HEK293 (cell line): ENCODE data around the gene CHD1L.

Experiments used
- CTCF ChIA-PET: fragments of 350-600 bp; formaldehyde crosslinking; extraction: SDS; loops from one replicate; lab custom pipeline; 2021; ENCODE audit warnings: antibody characterized with exemption; lab: Yijun Ruan, JAX
- POLR2A ChIA-PET: fragments of 300-600 bp; formaldehyde crosslinking; extraction: SDS; loops from one replicate; lab custom pipeline; 2020; ENCODE audit warnings: antibody characterized with exemption, inconsistent platforms; lab: Yijun Ruan, JAX
- H3K27ac ChIP-seq: fragments of 200-500 bp; sonication (Bioruptor generic); 2 replicates; pipeline ENCODE4 v1.5.1; 2014; ENCODE audit warnings: low read depth, low read length, control low read depth, inconsistent platforms; ENCODE audit errors: extremely low read depth
- H3K36me3 ChIP-seq, 2 experiments: fragments of 200-500 bp in 1 of 2; sonication (Bioruptor generic) in 1 of 2; 1 replicate in 1 of 2; 2 replicates in 1 of 2; pipeline ENCODE4 v1.5.1; 2014 to 2017; ENCODE audit warnings: inconsistent platforms in 2 of 2, low read length in 2 of 2; ENCODE audit not compliant: control insufficient read depth in 2 of 2, insufficient read depth in 1 of 2
- H3K4me1 ChIP-seq: fragments of 200-500 bp; sonication (Bioruptor generic); 2 replicates; pipeline ENCODE4 v1.5.1; 2014; ENCODE audit warnings: mild to moderate bottlenecking, low read length, inconsistent platforms; ENCODE audit not compliant: control insufficient read depth, insufficient read depth
- H3K4me3 ChIP-seq: 2 replicates; pipeline ENCODE4 v1.5.1; 2011; ENCODE audit warnings: low read depth, mild to moderate bottlenecking, control low read depth, low read length, moderate library complexity
- H3K9me3 ChIP-seq: fragments of 200-500 bp; sonication (Bioruptor generic); 2 replicates; pipeline ENCODE4 v1.5.1; 2014; ENCODE audit warnings: low read depth, low read length, inconsistent platforms; ENCODE audit not compliant: control insufficient read depth, insufficient read depth
- GFI1B ChIP-seq: fragments of 450-650 bp; formaldehyde crosslinking; IDR thresholded peaks from 2 replicates; pipeline ENCODE4 v1.5.1; 2016; ENCODE audit warnings: missing biosample characterization, missing genetic modification characterization
- IKZF3 ChIP-seq: fragments of 450-650 bp; IDR thresholded peaks from 2 replicates; pipeline ENCODE4 v1.5.0; 2018; ENCODE audit warnings: missing biosample characterization, mild to moderate bottlenecking, missing genetic modification characterization, moderate library complexity
- KLF10 ChIP-seq: fragments of 450-650 bp; IDR thresholded peaks from 2 replicates; pipeline ENCODE4 v1.5.1; 2018; ENCODE audit warnings: missing biosample characterization, mild to moderate bottlenecking, missing genetic modification characterization
- KLF7 ChIP-seq: fragments of 450-650 bp; formaldehyde crosslinking; IDR thresholded peaks from 2 replicates; pipeline ENCODE4 v1.5.1; 2016; ENCODE audit warnings: missing biosample characterization, missing genetic modification characterization, borderline replicate concordance
- KLF9 ChIP-seq: fragments of 450-650 bp; formaldehyde crosslinking; IDR thresholded peaks from 2 replicates; pipeline ENCODE4 v1.5.1; 2016; ENCODE audit warnings: missing biosample characterization, missing genetic modification characterization, low read depth
- SP7 ChIP-seq: fragments of 450-650 bp; formaldehyde crosslinking; IDR thresholded peaks from 2 replicates; pipeline ENCODE4 v1.5.1; 2016; ENCODE audit warnings: missing biosample characterization, missing genetic modification characterization
- TCF7L2 ChIP-seq: IDR thresholded peaks from 2 replicates; pipeline ENCODE4 v1.6.1; 2011; ENCODE audit warnings: low read depth, mild to moderate bottlenecking, inconsistent platforms, low read length, moderate library complexity, borderline replicate concordance
- ZNF155 ChIP-seq: fragments of 450-650 bp; formaldehyde crosslinking; IDR thresholded peaks from 2 replicates; pipeline ENCODE4 v1.5.1; 2016; ENCODE audit warnings: missing biosample characterization, missing genetic modification characterization
- ZNF157 ChIP-seq: fragments of 450-650 bp; formaldehyde crosslinking; IDR thresholded peaks from 2 replicates; pipeline ENCODE4 v1.5.1; 2016; ENCODE audit warnings: missing biosample characterization, missing genetic modification characterization
- ZNF2 ChIP-seq: fragments of 450-650 bp; formaldehyde crosslinking; IDR thresholded peaks from 2 replicates; pipeline ENCODE4 v1.5.1; 2016; ENCODE audit warnings: missing biosample characterization, missing genetic modification characterization
- ZNF202 ChIP-seq: fragments of 450-650 bp; formaldehyde crosslinking; IDR thresholded peaks from 2 replicates; pipeline ENCODE4 v1.5.1; 2016; ENCODE audit warnings: missing biosample characterization, missing genetic modification characterization, borderline replicate concordance
- ZNF214 ChIP-seq: fragments of 450-650 bp; formaldehyde crosslinking; IDR thresholded peaks from 2 replicates; pipeline ENCODE4 v1.5.1; 2017; ENCODE audit warnings: missing biosample characterization, mild to moderate bottlenecking, missing genetic modification characterization, borderline replicate concordance
- ZNF24 ChIP-seq: fragments of 450-650 bp; formaldehyde crosslinking; IDR thresholded peaks from 2 replicates; pipeline ENCODE4 v1.5.1; 2016; ENCODE audit warnings: missing biosample characterization, missing genetic modification characterization
- ZNF292 ChIP-seq: fragments of 450-650 bp; formaldehyde crosslinking; IDR thresholded peaks from 2 replicates; pipeline ENCODE4 v1.5.1; 2016; ENCODE audit warnings: low read depth, missing biosample characterization, missing genetic modification characterization, borderline replicate concordance
- ZNF335 ChIP-seq: fragments of 450-650 bp; formaldehyde crosslinking; conservative IDR thresholded peaks from 2 replicates; pipeline ENCODE4 v1.5.1; 2016; ENCODE audit warnings: missing biosample characterization, missing genetic modification characterization
- ZNF362 ChIP-seq: fragments of 450-650 bp; formaldehyde crosslinking; IDR thresholded peaks from 2 replicates; pipeline ENCODE4 v1.5.1; 2016; ENCODE audit warnings: missing biosample characterization, missing genetic modification characterization
- ZNF394 ChIP-seq: fragments of 450-650 bp; formaldehyde crosslinking; IDR thresholded peaks from 2 replicates; pipeline ENCODE4 v1.5.1; 2016; ENCODE audit warnings: missing biosample characterization, missing genetic modification characterization, mild to moderate bottlenecking, moderate library complexity, borderline replicate concordance
- ZNF513 ChIP-seq: fragments of 450-650 bp; IDR thresholded peaks from 2 replicates; pipeline ENCODE4 v1.5.1; 2018; ENCODE audit warnings: missing biosample characterization, missing genetic modification characterization
- ZNF610 ChIP-seq: fragments of 450-650 bp; formaldehyde crosslinking; IDR thresholded peaks from 2 replicates; pipeline ENCODE4 v1.5.1; 2016; ENCODE audit warnings: missing biosample characterization, missing genetic modification characterization, borderline replicate concordance
- ZNF624 ChIP-seq: fragments of 450-650 bp; formaldehyde crosslinking; IDR thresholded peaks from 2 replicates; pipeline ENCODE4 v1.5.1; 2017; ENCODE audit warnings: missing biosample characterization, missing genetic modification characterization
- ZNF654 ChIP-seq: fragments of 450-650 bp; formaldehyde crosslinking; IDR thresholded peaks from 2 replicates; pipeline ENCODE4 v1.5.1; 2016; ENCODE audit warnings: low read depth, missing biosample characterization, missing genetic modification characterization
- ZSCAN5A ChIP-seq: fragments of 450-650 bp; formaldehyde crosslinking; IDR thresholded peaks from 2 replicates; pipeline ENCODE4 v1.5.1; 2016; ENCODE audit warnings: missing biosample characterization, missing genetic modification characterization
- ZXDB ChIP-seq: fragments of 450-650 bp; formaldehyde crosslinking; IDR thresholded peaks from 2 replicates; pipeline ENCODE4 v1.5.1; 2016; ENCODE audit warnings: missing biosample characterization, missing genetic modification characterization
- TF ChIP-seq, protein P1 (sequence below): fragments of 450-650 bp; formaldehyde crosslinking; IDR thresholded peaks from 2 replicates; pipeline ENCODE4 v1.5.1; 2016; ENCODE audit warnings: missing biosample characterization, missing genetic modification characterization
- TF ChIP-seq, protein P2 (sequence below): fragments of 450-650 bp; formaldehyde crosslinking; IDR thresholded peaks from 2 replicates; pipeline ENCODE4 v1.5.1; 2016; ENCODE audit warnings: missing biosample characterization, missing genetic modification characterization

Gene CHD1L

GRCh38 chr1:147201276-147201675 lies 41.2 kb upstream of the CHD1L start (continued):
- TF ChIP-seq KLF9 (tag by site-specific recombination): no peak
- TF ChIP-seq KLF7 (tag by site-specific recombination): no peak
- TF ChIP-seq ZNF654 (tag by site-specific recombination): no peak
- TF ChIP-seq ZNF394: no peak
- TF ChIP-seq ZNF292 (tag by site-specific recombination): no peak
- TF ChIP-seq ZNF624 (tag by site-specific recombination): no peak
- no peak for TF ChIP-seq ZNF513 (tag by site-specific recombination)
- no peak for TF ChIP-seq ZNF2 (tag by site-specific recombination)
- TF ChIP-seq ZNF214 (tag by site-specific recombination): no peak
- TF ChIP-seq, protein P1, sequence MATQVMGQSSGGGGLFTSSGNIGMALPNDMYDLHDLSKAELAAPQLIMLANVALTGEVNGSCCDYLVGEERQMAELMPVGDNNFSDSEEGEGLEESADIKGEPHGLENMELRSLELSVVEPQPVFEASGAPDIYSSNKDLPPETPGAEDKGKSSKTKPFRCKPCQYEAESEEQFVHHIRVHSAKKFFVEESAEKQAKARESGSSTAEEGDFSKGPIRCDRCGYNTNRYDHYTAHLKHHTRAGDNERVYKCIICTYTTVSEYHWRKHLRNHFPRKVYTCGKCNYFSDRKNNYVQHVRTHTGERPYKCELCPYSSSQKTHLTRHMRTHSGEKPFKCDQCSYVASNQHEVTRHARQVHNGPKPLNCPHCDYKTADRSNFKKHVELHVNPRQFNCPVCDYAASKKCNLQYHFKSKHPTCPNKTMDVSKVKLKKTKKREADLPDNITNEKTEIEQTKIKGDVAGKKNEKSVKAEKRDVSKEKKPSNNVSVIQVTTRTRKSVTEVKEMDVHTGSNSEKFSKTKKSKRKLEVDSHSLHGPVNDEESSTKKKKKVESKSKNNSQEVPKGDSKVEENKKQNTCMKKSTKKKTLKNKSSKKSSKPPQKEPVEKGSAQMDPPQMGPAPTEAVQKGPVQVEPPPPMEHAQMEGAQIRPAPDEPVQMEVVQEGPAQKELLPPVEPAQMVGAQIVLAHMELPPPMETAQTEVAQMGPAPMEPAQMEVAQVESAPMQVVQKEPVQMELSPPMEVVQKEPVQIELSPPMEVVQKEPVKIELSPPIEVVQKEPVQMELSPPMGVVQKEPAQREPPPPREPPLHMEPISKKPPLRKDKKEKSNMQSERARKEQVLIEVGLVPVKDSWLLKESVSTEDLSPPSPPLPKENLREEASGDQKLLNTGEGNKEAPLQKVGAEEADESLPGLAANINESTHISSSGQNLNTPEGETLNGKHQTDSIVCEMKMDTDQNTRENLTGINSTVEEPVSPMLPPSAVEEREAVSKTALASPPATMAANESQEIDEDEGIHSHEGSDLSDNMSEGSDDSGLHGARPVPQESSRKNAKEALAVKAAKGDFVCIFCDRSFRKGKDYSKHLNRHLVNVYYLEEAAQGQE (tag by site-specific recombination): no peak

DNA sequence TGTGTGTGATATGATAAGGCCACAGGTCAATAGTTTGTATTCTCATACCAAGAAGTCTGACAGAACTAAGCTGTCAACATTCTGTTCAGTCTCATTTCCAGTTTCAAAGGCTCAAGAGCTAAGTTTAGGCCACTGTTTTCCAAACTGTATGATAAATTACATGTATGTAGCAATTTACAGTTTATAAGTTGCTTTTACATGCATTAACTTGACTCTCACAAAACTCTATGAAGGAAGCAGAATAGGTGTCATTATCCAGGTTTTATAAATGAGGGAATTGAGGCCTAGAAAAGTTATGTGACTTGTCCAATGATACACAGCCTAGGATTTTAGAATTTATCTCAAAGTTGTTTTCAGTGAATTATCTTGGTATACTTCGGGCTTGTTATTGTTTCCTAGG lies 40.7 kb upstream of the CHD1L start:
- H3K36me3 ChIP-seq: no peaks in the 10 kb centered on the region
- H3K27ac ChIP-seq: no peak overlapping the region
- no peaks in the 10 kb centered on the region for H3K4me1 ChIP-seq
- ChIA-PET CTCF (no interaction called here), POLR2A (no interaction called here)
- no peak overlapping the region for H3K4me3 ChIP-seq
- TF ChIP-seq GFI1B: no peak
- no peak for TF ChIP-seq ZNF155
- TF ChIP-seq, protein P2, sequence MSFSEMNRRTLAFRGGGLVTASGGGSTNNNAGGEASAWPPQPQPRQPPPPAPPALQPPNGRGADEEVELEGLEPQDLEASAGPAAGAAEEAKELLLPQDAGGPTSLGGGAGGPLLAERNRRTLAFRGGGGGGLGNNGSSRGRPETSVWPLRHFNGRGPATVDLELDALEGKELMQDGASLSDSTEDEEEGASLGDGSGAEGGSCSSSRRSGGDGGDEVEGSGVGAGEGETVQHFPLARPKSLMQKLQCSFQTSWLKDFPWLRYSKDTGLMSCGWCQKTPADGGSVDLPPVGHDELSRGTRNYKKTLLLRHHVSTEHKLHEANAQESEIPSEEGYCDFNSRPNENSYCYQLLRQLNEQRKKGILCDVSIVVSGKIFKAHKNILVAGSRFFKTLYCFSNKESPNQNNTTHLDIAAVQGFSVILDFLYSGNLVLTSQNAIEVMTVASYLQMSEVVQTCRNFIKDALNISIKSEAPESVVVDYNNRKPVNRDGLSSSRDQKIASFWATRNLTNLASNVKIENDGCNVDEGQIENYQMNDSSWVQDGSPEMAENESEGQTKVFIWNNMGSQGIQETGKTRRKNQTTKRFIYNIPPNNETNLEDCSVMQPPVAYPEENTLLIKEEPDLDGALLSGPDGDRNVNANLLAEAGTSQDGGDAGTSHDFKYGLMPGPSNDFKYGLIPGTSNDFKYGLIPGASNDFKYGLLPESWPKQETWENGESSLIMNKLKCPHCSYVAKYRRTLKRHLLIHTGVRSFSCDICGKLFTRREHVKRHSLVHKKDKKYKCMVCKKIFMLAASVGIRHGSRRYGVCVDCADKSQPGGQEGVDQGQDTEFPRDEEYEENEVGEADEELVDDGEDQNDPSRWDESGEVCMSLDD (tag by site-specific recombination): no peak
- no peak for TF ChIP-seq ZSCAN5A (tag by site-specific recombination)
- no peak for TF ChIP-seq ZNF362 (tag by site-specific recombination)
- no peak for TF ChIP-seq ZXDB (tag by site-specific recombination)
- no peak for TF ChIP-seq IKZF3
- TF ChIP-seq ZNF335 (tag by site-specific recombination): no peak
- TF ChIP-seq TCF7L2: no peak
- no peak for TF ChIP-seq ZNF610 (tag by site-specific recombination)
- TF ChIP-seq KLF10: no peak
- no peak for TF ChIP-seq SP7 (tag by site-specific recombination)
- no peak for TF ChIP-seq ZNF24
- TF ChIP-seq ZNF157 (tag by site-specific recombination): no peak
- no peak for TF ChIP-seq ZNF202 (tag by site-specific recombination)
- no peaks in the 10 kb centered on the region for H3K9me3 ChIP-seq
